HG02840 (cell line): ENCODE results near the gene CLN6.
"Not testable (repeated sequence)": the region's sequence is repeated elsewhere in the genome, so short reads cannot be mapped to it uniquely, and the experiment has no call there.

Source experiments
- ATAC-seq: cut with Tn5 transposase; IDR thresholded peaks from one replicate; pipeline ENCODE4 v1.9.1; 2021; ENCODE audit warnings: mild to moderate bottlenecking, moderate library complexity, moderate number of reproducible peaks; ENCODE audit not compliant: unreplicated experiment, low FRiP score

Gene CLN6

DNA sequence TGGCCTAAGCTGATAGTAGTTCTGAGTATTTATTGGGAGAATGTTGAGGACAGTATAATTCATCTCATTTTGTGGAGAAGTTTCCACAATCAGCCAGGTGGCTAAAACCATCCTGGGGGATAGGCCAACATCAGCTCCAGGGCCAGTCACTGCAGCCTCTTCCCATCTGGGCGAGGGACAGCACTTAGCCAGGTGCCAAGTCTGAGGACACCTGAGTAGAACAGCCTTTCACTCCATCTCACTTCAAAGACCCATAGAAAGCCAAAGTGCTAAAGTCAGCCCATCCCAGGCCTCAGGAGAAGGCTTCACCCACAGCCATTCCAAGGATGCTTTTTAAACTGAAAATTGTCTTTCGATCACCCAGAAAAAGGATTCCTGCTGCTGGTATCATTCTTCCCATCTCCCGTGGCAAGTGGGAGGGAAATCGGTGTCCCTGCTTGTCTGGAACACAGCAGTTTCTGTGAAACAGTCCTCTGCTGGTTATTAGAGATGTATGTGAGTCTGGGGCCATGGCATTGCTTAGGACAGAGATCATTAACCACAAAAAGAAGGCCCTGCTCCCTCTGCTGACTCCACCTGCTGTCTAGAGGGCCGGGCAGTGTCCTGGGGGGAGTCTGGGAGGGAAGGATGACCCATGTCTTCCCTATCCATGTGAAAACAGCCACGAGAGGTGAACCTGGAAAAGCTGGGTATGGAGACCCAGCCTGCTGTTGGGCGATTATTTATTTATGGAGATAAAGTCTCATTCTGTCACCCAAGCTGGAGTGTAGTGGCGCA is 34.0 kb downstream of the CLN6 start:
- ATAC-seq = no peak

DNA sequence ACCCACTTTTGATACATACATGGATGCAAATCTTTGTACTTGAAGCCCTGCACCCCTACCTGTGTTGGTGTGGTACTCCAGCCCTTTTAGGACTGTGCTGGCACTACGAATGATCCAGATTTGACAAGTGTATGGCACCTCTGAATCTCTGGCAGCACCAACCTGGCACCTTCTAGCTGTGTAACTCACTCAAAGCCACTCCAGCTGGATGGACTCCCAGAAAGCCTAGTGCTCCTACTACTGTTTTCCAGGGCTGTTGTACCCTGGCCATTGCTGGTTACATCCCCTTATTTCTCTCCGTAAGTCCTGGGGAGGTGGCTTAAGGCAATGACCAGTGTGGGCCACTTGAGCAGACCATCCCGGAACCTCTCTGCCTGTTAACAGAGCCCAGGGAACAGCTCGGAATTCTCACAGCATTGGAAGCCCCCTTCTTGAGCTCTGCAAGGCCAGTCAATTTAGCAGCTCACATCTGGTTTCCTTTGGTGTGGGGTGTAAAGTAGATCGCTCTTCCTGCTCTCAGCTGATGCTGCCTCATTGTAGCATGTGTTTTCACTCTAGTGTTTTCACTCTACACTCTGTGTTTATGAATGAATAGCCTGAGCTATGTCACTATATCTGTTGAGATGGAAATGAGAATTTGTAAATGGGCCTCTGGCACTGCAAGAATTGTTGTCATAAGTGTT is 36.6 kb downstream of the CLN6 start:
- no peak for ATAC-seq

DNA sequence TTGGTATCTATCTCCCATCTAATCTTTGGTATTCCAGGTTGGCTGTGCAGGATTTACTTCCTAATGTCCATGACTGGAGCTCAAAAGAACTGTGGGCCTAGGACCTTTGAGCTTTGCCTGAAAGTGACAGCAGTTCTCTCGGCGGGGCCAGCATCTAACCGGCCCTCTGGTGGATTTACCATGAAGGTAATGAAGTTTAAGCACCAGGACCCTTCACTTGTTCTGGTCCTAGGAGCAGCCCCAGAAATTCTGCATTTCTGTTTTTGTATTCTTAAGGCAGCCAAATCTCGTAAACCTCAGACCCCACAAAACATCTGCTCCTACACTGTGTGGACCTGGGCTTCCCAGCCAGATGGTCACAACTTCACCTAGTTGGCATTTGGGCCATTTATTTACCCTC is 37.4 kb downstream of the CLN6 start:
- no peak for ATAC-seq

DNA sequence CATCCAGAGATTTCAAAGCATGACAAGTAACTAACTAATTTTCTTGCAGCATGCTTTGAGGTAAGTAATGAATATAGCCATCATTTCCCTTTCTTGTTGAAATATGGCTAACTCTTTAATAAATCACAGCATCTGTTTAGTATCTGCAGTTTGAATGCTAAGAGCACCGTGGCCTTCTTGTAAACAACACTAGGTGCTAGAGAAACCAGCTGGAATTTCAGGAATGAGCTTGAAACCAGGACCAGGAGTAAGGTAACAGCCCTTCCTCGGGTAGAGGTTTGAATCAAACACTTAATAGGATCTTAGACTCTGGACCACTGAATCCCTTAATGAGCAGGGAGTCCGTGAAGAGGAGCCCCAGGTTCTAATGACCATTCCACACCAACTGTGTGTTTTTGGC is 38.0 kb downstream of the CLN6 start:
- no peak for ATAC-seq

DNA sequence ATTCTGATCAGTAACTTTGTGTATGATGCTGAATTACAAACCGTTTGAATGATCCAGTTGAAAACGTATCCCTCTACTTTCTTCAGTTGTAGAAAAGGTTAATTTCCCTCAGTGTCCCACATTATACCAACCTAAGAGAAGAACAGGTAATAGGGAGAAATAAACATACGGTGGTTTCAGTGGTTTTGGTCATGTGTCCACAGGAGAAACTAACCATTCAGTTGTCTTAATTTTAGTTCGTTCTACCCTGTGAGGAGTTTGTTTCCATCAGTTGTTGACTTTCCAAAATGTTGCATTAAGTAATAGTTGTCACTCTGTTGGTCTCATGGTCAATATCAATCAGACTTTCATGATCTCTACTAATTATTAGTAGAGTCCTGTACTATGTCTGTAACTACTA is 39.5 kb downstream of the CLN6 start:
- ATAC-seq = no peak

DNA sequence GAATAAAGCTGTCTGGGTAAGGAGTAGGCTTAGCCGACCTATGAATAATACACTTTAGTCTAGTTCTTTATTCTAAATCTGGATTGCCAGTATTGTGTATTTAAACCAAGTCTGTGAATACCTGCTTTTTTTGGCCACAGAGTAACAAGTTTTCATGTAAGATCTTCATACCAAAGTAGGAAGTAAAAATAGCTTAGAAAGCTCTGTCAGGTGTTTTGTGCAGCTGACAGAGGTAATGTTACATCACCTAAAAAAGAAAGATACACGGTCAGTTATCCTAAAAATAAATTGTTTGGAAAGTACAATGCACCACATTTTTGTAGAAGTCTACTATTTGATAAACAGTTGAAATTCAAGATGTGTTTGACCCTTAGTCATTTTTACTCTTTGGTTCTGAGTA is 40.9 kb downstream of the CLN6 start:
- ATAC-seq = no peak

DNA sequence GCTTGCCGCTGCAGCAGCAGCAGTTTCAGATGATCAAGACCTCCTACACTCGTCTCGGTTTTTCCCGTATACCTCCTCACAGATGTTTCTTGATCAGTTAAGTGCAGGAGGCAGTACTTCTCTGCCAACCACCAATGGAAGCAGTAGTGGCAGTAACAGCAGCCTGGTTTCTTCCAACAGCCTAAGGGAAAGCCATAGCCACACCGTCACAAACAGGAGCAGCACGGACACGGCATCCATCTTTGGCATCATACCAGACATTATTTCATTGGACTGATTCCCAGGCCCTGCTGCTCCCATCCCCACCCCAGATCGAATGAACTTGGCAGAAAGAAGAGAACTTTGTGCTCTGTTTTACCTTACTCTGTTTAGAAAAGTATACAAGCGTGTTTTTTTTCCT is 42.0 kb downstream of the CLN6 start:
- no peak for ATAC-seq

DNA sequence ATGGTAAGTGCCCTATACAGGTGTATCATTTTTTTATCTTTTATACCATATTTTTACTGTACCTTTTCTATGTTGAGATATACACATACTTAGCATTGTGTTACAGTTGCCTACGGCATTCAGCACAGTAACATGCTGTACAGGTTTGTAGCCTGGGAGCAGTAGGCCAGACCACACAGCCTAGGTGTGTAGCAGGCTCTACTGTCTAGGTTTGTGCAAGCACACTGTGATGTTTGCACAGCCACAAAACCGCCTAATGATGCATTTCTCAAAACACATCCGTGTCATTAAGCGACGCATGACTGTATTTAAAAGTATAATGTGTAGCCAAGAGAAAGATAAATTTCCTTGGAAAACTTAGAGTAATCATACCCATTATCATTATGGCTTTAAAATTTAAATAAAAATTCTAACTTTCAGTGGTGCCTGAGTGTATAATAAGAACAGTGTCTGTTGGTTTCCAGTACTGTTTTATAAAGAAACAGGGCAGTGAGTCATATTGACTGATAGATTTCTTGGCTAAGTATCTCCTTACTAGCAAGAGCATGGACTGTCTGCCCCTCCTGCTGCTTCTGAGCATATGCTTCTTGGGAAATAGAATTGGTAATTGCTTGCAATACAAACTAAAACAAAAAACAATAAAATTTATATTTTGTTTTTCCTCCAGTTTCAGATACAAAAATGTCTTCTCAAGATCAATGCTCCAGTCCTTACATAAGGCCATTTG is 42.7 kb downstream of the CLN6 start:
- ATAC-seq = no peak

DNA sequence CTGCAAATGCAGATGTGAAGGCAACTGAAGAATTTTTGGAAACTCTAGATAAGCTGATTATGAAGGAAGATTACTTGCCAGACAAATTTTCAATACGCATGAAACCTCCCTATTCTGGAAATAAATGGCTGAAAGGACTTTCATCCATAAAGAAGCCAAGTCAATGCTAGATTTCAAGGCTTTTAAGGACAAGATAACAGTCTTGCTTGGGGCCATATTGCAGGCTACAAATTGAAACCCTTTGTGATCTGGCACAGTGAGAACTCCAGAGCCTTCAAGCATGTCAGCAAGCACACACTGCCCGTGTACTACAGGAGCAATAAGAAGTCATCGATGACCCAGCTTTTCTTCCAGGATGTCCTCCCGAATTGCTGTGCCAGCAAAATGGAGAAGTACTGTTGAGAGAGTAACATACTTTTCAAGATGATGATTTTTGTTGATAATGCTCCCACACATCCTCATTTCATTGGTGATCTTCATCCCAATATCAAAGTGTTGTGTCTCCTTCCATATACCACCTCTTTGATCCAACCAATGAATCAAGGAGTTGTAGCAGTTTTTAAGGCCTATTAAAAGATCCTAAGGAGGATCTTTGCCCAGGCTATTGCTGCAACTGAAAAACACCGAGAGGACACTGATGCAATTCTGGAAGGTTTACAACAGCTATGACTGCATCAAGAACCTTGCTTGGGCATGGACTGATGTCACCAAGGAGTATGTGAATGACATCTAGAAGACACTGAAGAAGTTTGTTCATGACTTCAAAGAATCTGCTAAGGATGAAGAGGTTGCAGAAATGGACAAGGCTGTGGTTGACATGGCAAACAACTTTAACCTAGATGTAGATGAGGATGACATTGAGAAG is 44.7 kb downstream of the CLN6 start:
- no peak for ATAC-seq

DNA sequence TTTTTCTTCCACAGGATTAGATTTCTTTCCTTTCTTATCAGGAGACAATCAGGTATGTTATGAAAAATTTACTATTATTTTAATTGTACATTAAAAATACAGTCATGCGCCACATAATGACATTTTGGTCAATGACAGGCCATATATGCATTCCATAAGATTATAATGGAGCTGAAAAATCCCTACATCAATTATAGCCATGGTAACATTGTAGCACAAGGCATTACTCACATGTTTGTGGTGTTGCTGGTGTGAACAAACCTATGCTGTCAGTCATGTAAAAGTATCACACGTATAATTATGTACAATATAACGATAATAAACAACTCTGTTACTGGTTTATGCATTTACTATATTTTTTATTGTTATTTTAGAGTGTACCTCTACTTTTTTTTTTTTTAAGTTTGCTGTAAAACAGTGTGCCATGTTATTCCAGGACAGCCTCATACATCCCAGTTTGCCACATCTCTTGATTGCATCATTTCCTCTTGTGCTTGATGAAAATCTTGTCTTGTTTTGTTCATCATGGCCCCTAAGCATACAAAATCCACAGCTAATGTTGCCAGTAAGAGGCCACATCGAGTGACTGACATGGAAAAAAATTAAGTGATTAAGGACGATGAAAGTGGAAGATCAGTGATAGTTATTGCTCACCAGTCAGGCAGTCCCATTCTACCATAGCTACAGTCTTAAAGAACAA is 45.8 kb downstream of the CLN6 start:
- ATAC-seq = no peak

DNA sequence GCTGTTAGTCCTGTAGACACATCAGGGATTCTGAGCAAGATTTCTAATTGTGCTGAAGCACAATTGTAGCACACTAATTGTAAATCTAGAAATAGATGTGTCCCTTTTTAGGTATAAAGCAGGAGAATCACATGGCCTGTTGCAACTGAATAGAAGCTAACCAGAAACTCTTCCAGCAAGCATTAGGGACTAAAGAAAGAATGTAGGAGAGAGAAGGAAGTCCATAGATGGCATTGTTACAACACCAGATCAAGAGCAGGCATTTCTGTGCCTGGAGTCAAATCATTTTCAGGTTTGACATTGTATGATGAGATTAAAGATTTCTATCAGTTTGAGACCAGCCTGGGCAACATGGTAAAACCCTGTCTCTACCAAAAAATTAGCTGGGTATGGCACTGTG is 51.8 kb downstream of the CLN6 start:
- no peak for ATAC-seq

DNA sequence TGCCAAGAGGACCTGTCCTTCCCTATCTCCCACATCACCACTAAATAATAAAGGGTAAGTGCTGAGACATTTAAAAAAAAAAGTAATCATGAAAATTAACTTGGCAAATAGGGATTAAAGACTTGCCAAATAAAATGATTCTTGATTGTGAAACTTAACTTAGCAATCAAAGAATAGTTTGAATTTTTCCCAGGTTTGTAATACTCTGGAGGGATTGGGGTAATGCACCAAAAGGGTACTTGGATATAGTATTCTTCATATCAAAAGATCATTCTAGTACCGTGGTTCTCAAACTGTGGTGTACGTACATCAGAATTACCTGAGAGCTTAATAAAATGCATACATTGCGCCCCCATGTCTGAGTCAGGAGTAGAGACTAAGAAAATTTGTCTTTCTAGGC is 52.9 kb downstream of the CLN6 start:
- no peak for ATAC-seq

DNA sequence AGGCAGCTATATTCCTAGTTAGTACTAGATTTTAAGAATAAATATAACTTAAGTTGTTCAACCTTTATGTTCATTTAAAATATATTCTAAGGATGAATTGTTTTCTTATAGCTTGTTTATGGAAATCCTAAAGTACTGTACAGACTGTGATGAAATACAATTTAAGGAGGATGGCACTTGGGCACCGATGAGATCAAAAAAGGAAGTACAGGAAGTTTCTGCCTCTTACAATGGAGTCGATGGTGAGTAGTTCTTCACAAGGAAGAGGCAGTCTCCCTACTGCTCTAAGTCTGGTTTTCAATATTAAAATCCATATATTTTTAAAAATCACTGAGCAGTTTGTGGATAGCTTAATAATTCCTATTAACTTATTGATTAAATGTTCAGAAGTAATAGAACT is 54.0 kb downstream of the CLN6 start:
- ATAC-seq = no peak

DNA sequence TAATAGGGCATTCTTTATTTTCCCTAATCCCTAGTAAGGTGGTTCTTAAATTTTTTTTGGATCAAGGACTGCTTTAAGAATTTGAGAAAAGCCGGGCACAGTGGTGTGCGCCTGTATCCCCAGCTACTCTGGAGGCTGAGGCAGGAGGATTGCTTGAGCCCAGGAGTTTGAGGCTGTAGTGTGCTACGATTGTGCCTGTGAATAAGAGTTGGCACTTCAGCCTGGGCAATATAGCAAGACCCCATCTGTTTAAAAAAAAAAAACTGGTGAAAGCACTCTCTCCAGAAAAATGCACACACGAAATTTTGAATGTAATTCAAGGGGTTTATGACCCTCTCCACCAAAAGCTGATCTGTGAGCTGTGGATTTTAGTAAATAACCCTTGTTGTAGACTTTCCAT is 56.4 kb downstream of the CLN6 start:
- ATAC-seq = no peak

DNA sequence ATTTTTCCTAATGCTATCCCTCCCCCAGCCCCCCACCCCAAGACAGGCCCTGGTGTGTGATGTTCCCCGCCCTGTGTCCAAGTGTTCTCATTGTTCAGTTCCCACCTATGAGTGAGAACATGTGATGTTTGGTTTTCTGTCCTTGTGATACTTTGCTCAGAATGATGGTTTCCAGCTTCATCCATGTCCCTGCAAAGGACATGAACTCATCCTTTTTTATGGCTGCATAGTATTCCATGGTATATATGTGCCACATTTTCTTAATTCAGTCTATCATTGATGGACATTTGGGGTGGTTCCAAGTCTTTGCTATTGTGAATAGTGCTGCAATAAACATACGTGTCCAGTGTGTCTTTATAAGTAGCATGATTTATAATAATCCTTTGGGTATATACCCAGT is 57.5 kb downstream of the CLN6 start:
- not testable (repeated sequence) for ATAC-seq

DNA sequence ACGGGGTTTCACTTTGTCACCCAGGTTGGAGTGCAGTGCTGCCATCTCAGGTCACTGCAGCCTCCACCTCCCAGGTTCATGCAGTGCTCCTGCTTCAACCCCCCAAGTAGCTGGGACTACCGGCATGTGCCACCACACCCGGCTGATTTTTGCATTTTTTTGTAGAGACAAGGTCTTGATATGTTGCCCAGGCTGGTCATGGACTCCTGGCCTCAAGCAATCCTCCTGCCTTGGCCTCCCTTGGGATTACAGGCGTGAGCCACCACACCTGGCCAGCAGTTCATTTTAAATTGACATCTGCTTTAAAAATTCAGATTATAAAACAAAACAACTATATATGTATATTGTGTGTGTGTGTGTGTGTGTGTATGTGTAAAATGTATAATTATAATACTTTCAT is 62.7 kb downstream of the CLN6 start:
- no peak for ATAC-seq

DNA sequence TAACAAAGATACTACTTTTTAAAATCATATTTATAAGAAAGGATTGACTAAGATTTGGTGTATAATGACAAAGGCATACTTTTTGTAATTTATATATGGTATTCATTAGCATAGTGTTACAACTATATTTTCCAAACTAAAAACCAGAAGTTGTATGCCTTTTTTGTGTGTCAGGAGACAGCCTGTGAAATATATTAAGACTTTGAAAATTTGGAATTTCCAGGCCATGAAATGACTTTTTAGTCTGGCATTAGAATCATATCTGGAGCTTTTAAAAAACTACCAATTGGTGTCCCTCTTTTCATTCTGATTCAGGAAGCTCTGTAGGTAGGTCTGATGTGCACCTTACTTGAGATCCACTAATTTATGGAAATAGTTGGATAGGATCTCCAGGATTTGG is 66.3 kb downstream of the CLN6 start:
- no peak for ATAC-seq

DNA sequence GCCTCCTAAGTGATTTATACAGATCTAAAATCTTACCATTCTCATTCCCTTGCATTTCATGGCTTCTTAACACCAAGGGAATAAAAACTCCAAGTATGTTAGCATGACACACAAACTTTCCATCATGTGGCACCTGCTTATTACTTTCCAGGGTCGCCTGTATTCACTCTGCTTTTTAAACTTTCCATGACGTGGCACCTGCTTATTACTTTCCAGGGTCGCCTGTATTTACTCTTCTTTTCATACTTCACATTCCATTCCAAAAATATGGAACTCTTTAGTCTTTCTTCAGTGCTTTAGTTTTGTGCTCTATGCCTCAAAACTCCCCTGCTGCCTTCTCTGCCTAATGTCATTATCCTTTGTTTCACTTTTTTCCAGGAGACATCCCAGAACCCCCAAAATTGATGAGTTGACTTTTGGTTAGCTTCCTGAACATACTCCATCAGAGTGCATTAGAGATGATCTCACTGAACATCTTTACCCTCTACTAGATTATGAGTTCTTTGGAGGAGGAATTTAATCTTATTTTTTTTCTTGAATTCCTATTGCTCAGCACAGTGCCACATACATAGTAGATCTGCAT is 71.4 kb downstream of the CLN6 start:
- no peak for ATAC-seq

DNA sequence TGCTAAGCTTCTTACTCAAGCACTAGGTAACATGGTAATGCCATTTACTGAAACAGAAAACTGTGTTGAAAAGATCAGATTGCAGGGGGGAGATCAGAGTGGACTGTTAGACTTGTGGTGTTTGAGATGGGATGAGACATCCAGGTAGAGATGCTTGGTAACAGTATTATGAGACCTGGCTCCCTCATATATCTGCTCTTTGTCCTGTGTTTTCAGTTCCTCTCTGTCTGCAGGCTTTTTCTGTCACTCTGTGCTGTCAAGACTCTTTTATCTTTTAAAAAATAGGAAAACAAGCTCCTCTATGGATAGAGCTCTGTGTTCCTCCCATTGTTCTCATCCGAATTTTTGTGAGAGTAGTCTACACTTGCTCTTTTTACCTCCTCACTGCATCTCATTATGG is 72.5 kb downstream of the CLN6 start:
- no peak for ATAC-seq
